Caco-2 (cell line): ENCODE data around the gene CNTN5. TPM values are rescaled to one million over a fixed set of nuclear protein-coding genes. Genes with fewer than 3 reads are reported as not detected.

Experiments
- BruUV-seq: library from RNA; stranded (reverse); fragments of 400-500 nt; replicated peaks from 2 replicates; lab custom pipeline; 2021; lab: Mats Ljungman, UMichigan
- CTCF ChIA-PET: fragments of 300-600 bp; sonication (Branson Sonifier 250); formaldehyde crosslinking; loops from one replicate; lab custom pipeline; 2022; ENCODE audit warnings: antibody characterized with exemption; lab: Charles Lee
- POLR2A ChIA-PET: fragments of 300-600 bp; sonication (Branson Sonifier 250); formaldehyde crosslinking; loops from one replicate; lab custom pipeline; 2022; ENCODE audit warnings: antibody characterized with exemption; lab: Charles Lee
- DNase-seq, 2 experiments: peaks; one replicate each; pipeline versions ENCODE4 v3.0.0 to v3.0.0-alpha.2; 2020 to 2022
- H3K27me3 ChIP-seq: replicated peaks from 2 replicates; pipeline ENCODE4 v1.6.0; 2011; ENCODE audit warnings: low read length; ENCODE audit not compliant: control insufficient read depth, insufficient read depth
- H3K36me3 ChIP-seq: 2 replicates; pipeline ENCODE4 v1.5.1; 2011; ENCODE audit warnings: low read length; ENCODE audit not compliant: control insufficient read depth, insufficient read depth
- H3K4me1 ChIP-seq: fragments of 250-450 bp; sonication (Bioruptor Pico); 2 replicates; pipeline ENCODE4 v1.5.1; 2020; ENCODE audit warnings: mild to moderate bottlenecking
- H3K4me3 ChIP-seq: 2 replicates; pipeline ENCODE4 v1.5.1; 2011; ENCODE audit warnings: low read depth, mild to moderate bottlenecking, control low read depth, low read length
- H3K9me3 ChIP-seq: fragments of 250-450 bp; sonication (Bioruptor Pico); 2 replicates; pipeline ENCODE4 v1.5.1; 2020; ENCODE audit warnings: mild to moderate bottlenecking, moderate library complexity
- H3K27ac Mint-ChIP-seq: one replicate; pipeline ENCODE4 v1.8.0; 2022; ENCODE audit warnings: mixed read lengths; ENCODE audit not compliant: unreplicated experiment
- H3K27me3 Mint-ChIP-seq: one replicate; pipeline ENCODE4 v1.8.0; 2022; ENCODE audit warnings: mixed read lengths; ENCODE audit not compliant: insufficient read depth, unreplicated experiment
- H3K36me3 Mint-ChIP-seq: one replicate; pipeline ENCODE4 v1.8.0; 2022; ENCODE audit warnings: mild to moderate bottlenecking, mixed read lengths; ENCODE audit not compliant: insufficient read depth, unreplicated experiment
- H3K4me1 Mint-ChIP-seq: one replicate; pipeline ENCODE4 v1.8.0; 2022; ENCODE audit warnings: low read depth, mixed read lengths; ENCODE audit not compliant: unreplicated experiment
- H3K4me3 Mint-ChIP-seq: one replicate; pipeline ENCODE4 v1.8.0; 2022; ENCODE audit warnings: mild to moderate bottlenecking, moderate library complexity, mixed read lengths; ENCODE audit not compliant: unreplicated experiment
- H3K9me3 Mint-ChIP-seq: one replicate; pipeline ENCODE4 v1.8.0; 2022; ENCODE audit warnings: mixed read lengths; ENCODE audit not compliant: unreplicated experiment
- CTCF ChIP-seq, 2 experiments: fragments of 200-600 bp in 1 of 2; IDR thresholded peaks; 1 replicate in 1 of 2; 2 replicates in 1 of 2; pipeline versions ENCODE4 v1.5.1 to v1.8.0; 2011 to 2022; ENCODE audit warnings: antibody characterized with exemption in 1 of 2, control low read depth in 1 of 2, inconsistent platforms in 1 of 2, low read depth in 1 of 2, low read length in 1 of 2, mild to moderate bottlenecking in 1 of 2, moderate library complexity in 1 of 2; ENCODE audit not compliant: insufficient read depth in 1 of 2, severe bottlenecking in 1 of 2, unreplicated experiment in 1 of 2
- intact Hi-C: fragments of 100-400 bp; cut with micrococcal nuclease; formaldehyde crosslinking; loops from one replicate; pipeline ENCODE4 v1.10.0; 2022; ENCODE audit not compliant: unreplicated experiment
- total RNA-seq: library from RNA; stranded (reverse); gene quantifications from 2 replicates; pipeline ENCODE4 v1.2.3, GENCODE V29; 2022

CNTN5 gene
- total RNA-seq, 1 experiment from 2014 or later = 1.00 TPM

- H3K36me3 Mint-ChIP-seq = no peaks in the 10 kb centered on the region
- POLR2A ChIA-PET = no interaction called here
- no peaks in the 10 kb centered on the region for H3K27me3 Mint-ChIP-seq
- Histone ChIP-seq H3K4me1 (no peaks in the 10 kb centered on the region), H3K9me3 (no peaks in the 10 kb centered on the region), H3K4me3 (no peak overlapping the region), H3K27me3 (no peaks in the 10 kb centered on the region), H3K36me3 (no peaks in the 10 kb centered on the region)
- H3K4me3 Mint-ChIP-seq = no peak overlapping the region
- TF ChIP-seq CTCF (IDR thresholded peaks at IDR 0.05; ENCODE audit: insufficient read depth in 1 of 2, low read depth in 1 of 2, low read length in 1 of 2, severe bottlenecking in 1 of 2, unreplicated experiment in 1 of 2) = no peak
- no peak for DNase-seq
- intact Hi-C loops = no loop called here
- H3K4me1 Mint-ChIP-seq = no peaks in the 10 kb centered on the region
- H3K9me3 Mint-ChIP-seq = no peaks in the 10 kb centered on the region
- CTCF ChIA-PET = no interaction called here
- BruUV-seq = no TSS peak
- no peak overlapping the region for H3K27ac Mint-ChIP-seq
Observed at GRCh38 chr11:99241066-99241465, 220.3 kb downstream of the CNTN5 start.

- no peak for DNase-seq
- no TSS peak for BruUV-seq
- no peaks in the 10 kb centered on the region for H3K9me3 Mint-ChIP-seq
Observed at GRCh38 chr11:99244613-99245012, 223.9 kb downstream of the CNTN5 start.

GRCh38 chr11:99246199-99246598 lies 225.4 kb downstream of the CNTN5 start:
- intact Hi-C loops = no loop called here
- ChIA-PET CTCF (no interaction called here), POLR2A (no interaction called here)
- Histone ChIP-seq H3K4me3 (no peak overlapping the region), H3K9me3 (no peaks in the 10 kb centered on the region), H3K4me1 (no peaks in the 10 kb centered on the region), H3K27me3 (no peaks in the 10 kb centered on the region), H3K36me3 (no peaks in the 10 kb centered on the region)
- Mint-ChIP-seq H3K4me3 (no peak overlapping the region), H3K27me3 (no peaks in the 10 kb centered on the region), H3K27ac (no peak overlapping the region), H3K36me3 (no peaks in the 10 kb centered on the region), H3K4me1 (no peaks in the 10 kb centered on the region), H3K9me3 (no peaks in the 10 kb centered on the region)
- BruUV-seq = no TSS peak
- no peak for DNase-seq
- no peak for TF ChIP-seq CTCF (IDR thresholded peaks at IDR 0.05; ENCODE audit: insufficient read depth in 1 of 2, low read depth in 1 of 2, low read length in 1 of 2, severe bottlenecking in 1 of 2, unreplicated experiment in 1 of 2)

More at GRCh38 chr11:99244613-99245012, 223.9 kb downstream of the CNTN5 start:
- Histone ChIP-seq H3K36me3 (no peaks in the 10 kb centered on the region), H3K27me3 (no peaks in the 10 kb centered on the region), H3K4me3 (no peak overlapping the region), H3K4me1 (no peaks in the 10 kb centered on the region), H3K9me3 (no peaks in the 10 kb centered on the region)
- intact Hi-C loops = no loop called here
- H3K4me1 Mint-ChIP-seq = no peaks in the 10 kb centered on the region
- no peak overlapping the region for H3K4me3 Mint-ChIP-seq
- H3K36me3 Mint-ChIP-seq = no peaks in the 10 kb centered on the region
- ChIA-PET POLR2A (no interaction called here), CTCF (no interaction called here)
- TF ChIP-seq CTCF (IDR thresholded peaks at IDR 0.05; ENCODE audit: insufficient read depth in 1 of 2, low read depth in 1 of 2, low read length in 1 of 2, severe bottlenecking in 1 of 2, unreplicated experiment in 1 of 2) = no peak
- no peak overlapping the region for H3K27ac Mint-ChIP-seq
- no peaks in the 10 kb centered on the region for H3K27me3 Mint-ChIP-seq
